H9 (cell line): Measurements from ENCODE around the gene MAPT. TPM values are rescaled to one million over a fixed set of nuclear protein-coding genes. Genes with fewer than 3 reads are reported as not detected.

ENCODE experiments used
- DNase-seq: peaks from one replicate; pipeline ENCODE4 v3.0.0-alpha.2; 2017
- H2AFZ ChIP-seq: one replicate; pipeline ENCODE4 v1.6.1; 2013; ENCODE audit warnings: mild to moderate bottlenecking, low read length, control low read depth, moderate library complexity
- H2AK5ac ChIP-seq: 2 replicates; pipeline ENCODE4 v1.6.1; 2013; ENCODE audit warnings: low read length, control low read depth, mixed read lengths; ENCODE audit not compliant: insufficient read length
- H2BK120ac ChIP-seq: one replicate; pipeline ENCODE4 v1.6.1; 2013; ENCODE audit warnings: low read depth, mild to moderate bottlenecking, low read length, control low read depth, inconsistent platforms; ENCODE audit not compliant: poor library complexity, severe bottlenecking
- H2BK12ac ChIP-seq: 2 replicates; pipeline ENCODE4 v1.6.1; 2013; ENCODE audit warnings: low read length, control low read depth, mixed read lengths, low read depth; ENCODE audit not compliant: insufficient read length
- H2BK15ac ChIP-seq: 2 replicates; pipeline ENCODE4 v1.6.1; 2013; ENCODE audit warnings: low read depth, low read length, control low read depth
- H2BK20ac ChIP-seq: one replicate; pipeline ENCODE4 v1.6.1; 2013; ENCODE audit warnings: low read depth, mild to moderate bottlenecking, low read length, control low read depth, inconsistent platforms; ENCODE audit not compliant: poor library complexity, severe bottlenecking
- H2BK5ac ChIP-seq: 2 replicates; pipeline ENCODE4 v1.6.1; 2013; ENCODE audit warnings: low read length, control low read depth, mixed read lengths; ENCODE audit not compliant: insufficient read length
- H3K14ac ChIP-seq: 2 replicates; pipeline ENCODE4 v1.6.1; 2013; ENCODE audit warnings: low read length, control low read depth; ENCODE audit not compliant: insufficient read depth
- H3K18ac ChIP-seq: 2 replicates; pipeline ENCODE4 v1.6.1; 2013; ENCODE audit warnings: low read depth, mild to moderate bottlenecking, mixed read lengths, low read length, control low read depth; ENCODE audit not compliant: insufficient read length
- H3K23ac ChIP-seq: 2 replicates; pipeline ENCODE4 v1.6.1; 2013; ENCODE audit warnings: low read length, control low read depth, mixed read lengths, low read depth; ENCODE audit not compliant: insufficient read length
- H3K23me2 ChIP-seq: 2 replicates; pipeline ENCODE4 v1.6.1; 2013; ENCODE audit warnings: low read depth, mild to moderate bottlenecking, mixed read lengths, low read length, control low read depth; ENCODE audit not compliant: insufficient read length, poor library complexity, severe bottlenecking
- H3K27ac ChIP-seq: 2 replicates; pipeline ENCODE4 v1.5.1; 2013; ENCODE audit warnings: low read length, control low read depth, mixed read lengths, low read depth; ENCODE audit not compliant: insufficient read length
- H3K27me3 ChIP-seq: 2 replicates; pipeline ENCODE4 v1.6.1; 2013; ENCODE audit warnings: low read length, control low read depth, inconsistent platforms; ENCODE audit not compliant: insufficient read depth
- H3K4ac ChIP-seq: 2 replicates; pipeline ENCODE4 v1.6.1; 2013; ENCODE audit warnings: low read depth, mild to moderate bottlenecking, control low read depth, inconsistent platforms, low read length, moderate library complexity
- H3K4me1 ChIP-seq: 2 replicates; pipeline ENCODE4 v1.6.1; 2013; ENCODE audit warnings: low read length, control low read depth, inconsistent platforms; ENCODE audit not compliant: insufficient read depth
- H3K4me2 ChIP-seq: 2 replicates; pipeline ENCODE4 v1.6.1; 2013; ENCODE audit warnings: low read length, control low read depth, mixed read lengths; ENCODE audit not compliant: insufficient read length, insufficient read depth
- H3K56ac ChIP-seq: 2 replicates; pipeline ENCODE4 v1.6.1; 2013; ENCODE audit warnings: low read depth, mild to moderate bottlenecking, mixed read lengths, low read length, control low read depth; ENCODE audit not compliant: insufficient read length
- H3K79me1 ChIP-seq: 2 replicates; pipeline ENCODE4 v1.6.1; 2013; ENCODE audit warnings: low read depth, mild to moderate bottlenecking, moderate library complexity, low read length, control low read depth, inconsistent platforms; ENCODE audit not compliant: insufficient read depth, poor library complexity, severe bottlenecking
- H3K79me2 ChIP-seq: 2 replicates; pipeline ENCODE4 v1.6.1; 2013; ENCODE audit warnings: low read length, control low read depth, inconsistent platforms; ENCODE audit not compliant: insufficient read depth
- H3K9ac ChIP-seq: 2 replicates; pipeline ENCODE4 v1.6.1; 2013; ENCODE audit warnings: low read length, control low read depth, mixed read lengths; ENCODE audit not compliant: insufficient read length; ENCODE audit errors: extremely low read depth
- H3K9me3 ChIP-seq: one replicate; pipeline ENCODE4 v1.6.1; 2013; ENCODE audit warnings: low read depth, low read length, inconsistent platforms; ENCODE audit not compliant: control insufficient read depth
- H3T11ph ChIP-seq: one replicate; pipeline ENCODE4 v1.6.1; 2013; ENCODE audit warnings: mild to moderate bottlenecking, low read length, control low read depth, inconsistent platforms
- H4K20me1 ChIP-seq: one replicate; pipeline ENCODE4 v1.6.1; 2013; ENCODE audit not compliant: control insufficient read depth, insufficient read length, insufficient read depth
- H4K5ac ChIP-seq: 2 replicates; pipeline ENCODE4 v1.6.1; 2013; ENCODE audit warnings: low read depth, mild to moderate bottlenecking, mixed read lengths, low read length, control low read depth; ENCODE audit not compliant: insufficient read length
- H4K8ac ChIP-seq: replicated peaks from 2 replicates; pipeline ENCODE4 v1.6.1; 2013; ENCODE audit warnings: low read length, control low read depth, mixed read lengths, low read depth; ENCODE audit not compliant: insufficient read length
- H4K91ac ChIP-seq: 2 replicates; pipeline ENCODE4 v1.6.1; 2013; ENCODE audit warnings: low read depth, mild to moderate bottlenecking, moderate library complexity, mixed read lengths, low read length, control low read depth; ENCODE audit not compliant: insufficient read length
- H3K27ac Mint-ChIP-seq, 3 experiments: 2 replicates in 2 of 3; 3 replicates in 1 of 3; pipeline ENCODE4 v1.8.0; 2020 to 2021; ENCODE audit warnings: mixed read lengths in 3 of 3, mild to moderate bottlenecking in 1 of 3, moderate library complexity in 1 of 3
- H3K27me3 Mint-ChIP-seq: 2 replicates; pipeline ENCODE4 v1.8.0; 2021; ENCODE audit warnings: low read depth, mild to moderate bottlenecking, moderate library complexity, mixed read lengths
- H3K36me3 Mint-ChIP-seq, 3 experiments: 2 replicates in 2 of 3; 3 replicates in 1 of 3; pipeline ENCODE4 v1.8.0; 2020 to 2021; ENCODE audit warnings: low read depth in 3 of 3, mixed read lengths in 3 of 3; ENCODE audit not compliant: insufficient read depth in 1 of 3
- H3K4me1 Mint-ChIP-seq, 2 experiments: 2 replicates each; pipeline ENCODE4 v1.8.0; 2020; ENCODE audit warnings: mixed read lengths in 2 of 2
- H3K4me3 Mint-ChIP-seq, 2 experiments: 2 replicates in 1 of 2; 3 replicates in 1 of 2; pipeline ENCODE4 v1.8.0; 2020 to 2021; ENCODE audit warnings: mild to moderate bottlenecking in 2 of 2, mixed read lengths in 2 of 2, moderate library complexity in 1 of 2
- H3K9me3 Mint-ChIP-seq, 2 experiments: 2 replicates in 1 of 2; 3 replicates in 1 of 2; pipeline ENCODE4 v1.8.0; 2020; ENCODE audit warnings: mild to moderate bottlenecking in 2 of 2, mixed read lengths in 2 of 2, moderate library complexity in 1 of 2
- WGBS: extraction: QIAGEN DNeasy Blood & Tissue Kit; methylation state at CpG from one replicate; pipeline ENCODE4 v1.1.7; 2013; ENCODE audit warnings: missing lambda C conversion rate, low lambda C conversion rate, mixed read lengths; ENCODE audit not compliant: insufficient read length; ENCODE audit errors: extremely low coverage; 5-methylcytosine and 5-hydroxymethylcytosine counted together
- total RNA-seq: library from RNA; stranded (reverse); gene quantifications from 2 replicates; pipeline ENCODE4 v1.2.1, GENCODE V29; 2021
- TF ChIP-seq, protein P1 (sequence below): fragments of 200-600 bp; sonication (generic); conservative IDR thresholded peaks from 3 replicates; pipeline ENCODE4 v1.8.0; 2021; ENCODE audit warnings: antibody characterized with exemption, mild to moderate bottlenecking

MAPT gene
- total RNA-seq, 1 experiment from 2014 or later: 1.6 TPM

GRCh38 chr17:46043606-46044005, 149.3 kb downstream of the MAPT start:
- no peak overlapping the region for H3K4me2 ChIP-seq
- WGBS: no CpG with 5 or more reads among the region's 3 CpGs
- no peaks in the 10 kb centered on the region for H3K79me1 ChIP-seq
- no peak overlapping the region for H4K91ac ChIP-seq
- H3K9ac ChIP-seq: no peak overlapping the region
- no peak overlapping the region for H3K18ac ChIP-seq
- H3K79me2 ChIP-seq: no peaks in the 10 kb centered on the region
- no peaks in the 10 kb centered on the region for H3K27me3 ChIP-seq
- no peak overlapping the region for H3K23ac ChIP-seq
- H3T11ph ChIP-seq: no peak overlapping the region
- Mint-ChIP-seq H3K4me3 (no peak overlapping the region), H3K27ac (peak overlapping the region; percentile 40 to 89 (median 84); a peak in 4 of 7 replicates), H3K9me3 (no peaks in the 10 kb centered on the region), H3K4me1 (peaks cover 13 to 18% of the 10 kb centered on the region in 2 experiments), H3K27me3 (no peaks in the 10 kb centered on the region), H3K36me3 (peaks cover 28 to 81% (median 80%) of the 10 kb centered on the region in 3 experiments; a peak in 6 of 7 replicates)
- H4K20me1 ChIP-seq: no peaks in the 10 kb centered on the region
- TF ChIP-seq, protein P1, sequence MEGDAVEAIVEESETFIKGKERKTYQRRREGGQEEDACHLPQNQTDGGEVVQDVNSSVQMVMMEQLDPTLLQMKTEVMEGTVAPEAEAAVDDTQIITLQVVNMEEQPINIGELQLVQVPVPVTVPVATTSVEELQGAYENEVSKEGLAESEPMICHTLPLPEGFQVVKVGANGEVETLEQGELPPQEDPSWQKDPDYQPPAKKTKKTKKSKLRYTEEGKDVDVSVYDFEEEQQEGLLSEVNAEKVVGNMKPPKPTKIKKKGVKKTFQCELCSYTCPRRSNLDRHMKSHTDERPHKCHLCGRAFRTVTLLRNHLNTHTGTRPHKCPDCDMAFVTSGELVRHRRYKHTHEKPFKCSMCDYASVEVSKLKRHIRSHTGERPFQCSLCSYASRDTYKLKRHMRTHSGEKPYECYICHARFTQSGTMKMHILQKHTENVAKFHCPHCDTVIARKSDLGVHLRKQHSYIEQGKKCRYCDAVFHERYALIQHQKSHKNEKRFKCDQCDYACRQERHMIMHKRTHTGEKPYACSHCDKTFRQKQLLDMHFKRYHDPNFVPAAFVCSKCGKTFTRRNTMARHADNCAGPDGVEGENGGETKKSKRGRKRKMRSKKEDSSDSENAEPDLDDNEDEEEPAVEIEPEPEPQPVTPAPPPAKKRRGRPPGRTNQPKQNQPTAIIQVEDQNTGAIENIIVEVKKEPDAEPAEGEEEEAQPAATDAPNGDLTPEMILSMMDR: no peak
- H2BK120ac ChIP-seq: no peak overlapping the region
- H3K56ac ChIP-seq: no peak overlapping the region
- H4K8ac ChIP-seq: no peak overlapping the region
- no peak for DNase-seq
- H3K23me2 ChIP-seq: no peaks in the 10 kb centered on the region
- H2AK5ac ChIP-seq: no peak overlapping the region
- no peak overlapping the region for H3K27ac ChIP-seq
- H3K9me3 ChIP-seq: no peaks in the 10 kb centered on the region
- H3K14ac ChIP-seq: no peak overlapping the region
- H3K4ac ChIP-seq: no peak overlapping the region
- no peak overlapping the region for H4K5ac ChIP-seq
- H3K4me1 ChIP-seq: no peaks in the 10 kb centered on the region
- no peak overlapping the region for H2BK12ac ChIP-seq
- no peak overlapping the region for H2BK20ac ChIP-seq
- no peak overlapping the region for H2BK5ac ChIP-seq
- H2AFZ ChIP-seq: no peak overlapping the region
- H2BK15ac ChIP-seq: no peak overlapping the region
